HG03565 (cell line): Measurements from ENCODE around the gene DCTN5.

Experiments
- ATAC-seq: cut with Tn5 transposase; IDR thresholded peaks from one replicate; pipeline ENCODE4 v1.9.1; 2021; ENCODE audit warnings: mild to moderate bottlenecking, moderate library complexity; ENCODE audit not compliant: unreplicated experiment

The DCTN5 gene

GRCh38 chr16:23724096-23724784 lies 83.0 kb downstream of the DCTN5 start:
- ATAC-seq: no peak

GRCh38 chr16:23724785-23725131 lies 83.5 kb downstream of the DCTN5 start:
- no peak for ATAC-seq

GRCh38 chr16:23726710-23727109 lies 85.4 kb downstream of the DCTN5 start:
- no peak for ATAC-seq
